Measurements from ENCODE around the gene METRNL. TPM values are rescaled to one million over a fixed set of nuclear protein-coding genes. Genes with fewer than 3 reads are reported as not detected.
"Not testable (repeated sequence)": the region's sequence is repeated elsewhere in the genome, so short reads cannot be mapped to it uniquely, and the experiment has no call there.

Gene METRNL
- total RNA-seq, 1 experiment from 2014 or later: 32.0 TPM

- Histone ChIP-seq H3K4me3 (ENCODE audit: insufficient read depth, low read depth, low read length) (no peak overlapping the region), H3K27me3 (ENCODE audit: control insufficient read depth, insufficient read depth, low read length) (no peaks in the 10 kb centered on the region), H3K36me3 (replicated peaks; ENCODE audit: control insufficient read depth, insufficient read depth, low read length) (no peaks in the 10 kb centered on the region)
- DNase-seq: peak; percentile 39
These were observed 22.6 kb upstream of the METRNL start for GRCh38 chr17:83056583-83057396.

- Histone ChIP-seq H3K27me3 (ENCODE audit: control insufficient read depth, insufficient read depth, low read length) (no peaks in the 10 kb centered on the region), H3K36me3 (replicated peaks; ENCODE audit: control insufficient read depth, insufficient read depth, low read length) (no peaks in the 10 kb centered on the region), H3K4me3 (ENCODE audit: insufficient read depth, low read depth, low read length) (no peak overlapping the region)
- DNase-seq: peak; percentile 43
These were observed 22.0 kb upstream of the METRNL start for GRCh38 chr17:83057397-83057761.

GRCh38 chr17:83057793-83058265 lies 21.6 kb upstream of the METRNL start:
- Histone ChIP-seq H3K36me3 (replicated peaks; ENCODE audit: control insufficient read depth, insufficient read depth, low read length) (no peaks in the 10 kb centered on the region), H3K27me3 (ENCODE audit: control insufficient read depth, insufficient read depth, low read length) (no peaks in the 10 kb centered on the region), H3K4me3 (ENCODE audit: insufficient read depth, low read depth, low read length) (no peak overlapping the region)
- peak; percentile 31 for DNase-seq

- no peaks in the 10 kb centered on the region for H3K27me3 ChIP-seq (ENCODE audit: control insufficient read depth, insufficient read depth, low read length)
- peak; percentile 35 for DNase-seq
- H3K36me3 ChIP-seq (replicated peaks; ENCODE audit: control insufficient read depth, insufficient read depth, low read length): no peaks in the 10 kb centered on the region
- no peak overlapping the region for H3K4me3 ChIP-seq (ENCODE audit: insufficient read depth, low read depth, low read length)
These were observed 21.1 kb upstream of the METRNL start for GRCh38 chr17:83058266-83058798.

- no peak for DNase-seq
- no peaks in the 10 kb centered on the region for H3K27me3 ChIP-seq (ENCODE audit: control insufficient read depth, insufficient read depth, low read length)
- no peak overlapping the region for H3K4me3 ChIP-seq (ENCODE audit: insufficient read depth, low read depth, low read length)
- H3K36me3 ChIP-seq (replicated peaks; ENCODE audit: control insufficient read depth, insufficient read depth, low read length): no peaks in the 10 kb centered on the region
These were observed 17.8 kb upstream of the METRNL start for GRCh38 chr17:83061586-83061985.

GRCh38 chr17:83062011-83062817 lies 17.2 kb upstream of the METRNL start:
- H3K27me3 ChIP-seq (ENCODE audit: control insufficient read depth, insufficient read depth, low read length): no peaks in the 10 kb centered on the region
- H3K4me3 ChIP-seq (ENCODE audit: insufficient read depth, low read depth, low read length): no peak overlapping the region
- DNase-seq: peak; percentile 41
- no peaks in the 10 kb centered on the region for H3K36me3 ChIP-seq (replicated peaks; ENCODE audit: control insufficient read depth, insufficient read depth, low read length)

GRCh38 chr17:83062818-83063671 lies 16.4 kb upstream of the METRNL start:
- no peaks in the 10 kb centered on the region for H3K36me3 ChIP-seq (replicated peaks; ENCODE audit: control insufficient read depth, insufficient read depth, low read length)
- peak; percentile 35 for DNase-seq
- no peak overlapping the region for H3K4me3 ChIP-seq (ENCODE audit: insufficient read depth, low read depth, low read length)
- no peaks in the 10 kb centered on the region for H3K27me3 ChIP-seq (ENCODE audit: control insufficient read depth, insufficient read depth, low read length)

GRCh38 chr17:83064021-83064731 lies 15.2 kb upstream of the METRNL start:
- Histone ChIP-seq H3K36me3 (replicated peaks; ENCODE audit: control insufficient read depth, insufficient read depth, low read length) (no peaks in the 10 kb centered on the region), H3K4me3 (ENCODE audit: insufficient read depth, low read depth, low read length) (no peak overlapping the region), H3K27me3 (ENCODE audit: control insufficient read depth, insufficient read depth, low read length) (no peaks in the 10 kb centered on the region)
- peak; percentile 47 for DNase-seq

GRCh38 chr17:83064732-83065659 lies 14.4 kb upstream of the METRNL start:
- no peaks in the 10 kb centered on the region for H3K36me3 ChIP-seq (replicated peaks; ENCODE audit: control insufficient read depth, insufficient read depth, low read length)
- H3K4me3 ChIP-seq (ENCODE audit: insufficient read depth, low read depth, low read length): no peak overlapping the region
- peak; percentile 47 for DNase-seq
- no peaks in the 10 kb centered on the region for H3K27me3 ChIP-seq (ENCODE audit: control insufficient read depth, insufficient read depth, low read length)

GRCh38 chr17:83065660-83066542 lies 13.5 kb upstream of the METRNL start:
- peak; percentile 52 for DNase-seq
- H3K27me3 ChIP-seq (ENCODE audit: control insufficient read depth, insufficient read depth, low read length): no peaks in the 10 kb centered on the region
- no peaks in the 10 kb centered on the region for H3K36me3 ChIP-seq (replicated peaks; ENCODE audit: control insufficient read depth, insufficient read depth, low read length)
- no peak overlapping the region for H3K4me3 ChIP-seq (ENCODE audit: insufficient read depth, low read depth, low read length)

GRCh38 chr17:83066543-83066890 lies 12.9 kb upstream of the METRNL start:
- H3K27me3 ChIP-seq (ENCODE audit: control insufficient read depth, insufficient read depth, low read length); DNase-seq; H3K36me3 ChIP-seq (replicated peaks; ENCODE audit: control insufficient read depth, insufficient read depth, low read length); H3K4me3 ChIP-seq (ENCODE audit: insufficient read depth, low read depth, low read length): not testable (repeated sequence)

GRCh38 chr17:83067071-83067717 lies 12.2 kb upstream of the METRNL start:
- Histone ChIP-seq H3K4me3 (ENCODE audit: insufficient read depth, low read depth, low read length) (no peak overlapping the region), H3K27me3 (ENCODE audit: control insufficient read depth, insufficient read depth, low read length) (no peaks in the 10 kb centered on the region), H3K36me3 (replicated peaks; ENCODE audit: control insufficient read depth, insufficient read depth, low read length) (no peaks in the 10 kb centered on the region)
- DNase-seq: peak; percentile 48

Measured in H7 (cell line).